PC-9 (cell line): ENCODE measurements around the gene CFAP46. TPM values are rescaled to one million over a fixed set of nuclear protein-coding genes. Genes with fewer than 3 reads are reported as not detected.

Experiments used
- BruUV-seq: library from RNA; stranded (reverse); fragments of 400-500 nt; replicated peaks from 2 replicates; lab custom pipeline; 2021; lab: Mats Ljungman, UMichigan
- CTCF ChIA-PET: fragments of 300-600 bp; sonication (Branson Sonifier 250); formaldehyde crosslinking; loops from one replicate; lab custom pipeline; 2022; ENCODE audit warnings: antibody characterized with exemption; lab: Charles Lee
- POLR2A ChIA-PET: fragments of 300-600 bp; sonication (Branson Sonifier 250); formaldehyde crosslinking; loops from one replicate; lab custom pipeline; 2022; ENCODE audit warnings: antibody characterized with exemption; ENCODE audit not compliant: unreplicated experiment; lab: Charles Lee
- DNase-seq, 2 experiments: peaks; one replicate each; pipeline versions ENCODE4 v3.0.0 to v3.0.0-alpha.2; 2015 to 2022; ENCODE audit warnings: mixed read lengths in 1 of 2
- H2AFZ ChIP-seq: fragments of 200-600 bp; sonication (generic); 2 replicates; pipeline ENCODE4 v1.8.1; 2017; ENCODE audit warnings: antibody characterized with exemption
- H3F3A ChIP-seq: fragments of 200-600 bp; sonication (generic); 2 replicates; pipeline ENCODE4 v1.8.1; 2017; ENCODE audit warnings: antibody characterized with exemption, mild to moderate bottlenecking, low read depth; ENCODE audit not compliant: insufficient read depth
- H3K27ac ChIP-seq: fragments of 200-600 bp; sonication (generic); 2 replicates; pipeline ENCODE4 v1.6.1; 2016; ENCODE audit warnings: mixed run types
- H3K27me3 ChIP-seq: fragments of 200-600 bp; sonication (generic); 2 replicates; pipeline ENCODE4 v1.6.1; 2016; ENCODE audit warnings: low read depth, mixed run types; ENCODE audit not compliant: insufficient read depth
- H3K36me3 ChIP-seq: fragments of 200-600 bp; sonication (generic); 2 replicates; pipeline ENCODE4 v1.6.1; 2016; ENCODE audit warnings: low read depth, mixed run types
- H3K4me1 ChIP-seq: fragments of 200-600 bp; sonication (generic); replicated peaks from 2 replicates; pipeline ENCODE4 v1.6.1; 2016; ENCODE audit warnings: mixed run types; ENCODE audit not compliant: insufficient read depth
- H3K4me2 ChIP-seq: fragments of 200-600 bp; sonication (generic); 2 replicates; pipeline ENCODE4 v1.6.1; 2017; ENCODE audit warnings: mixed run types
- H3K4me3 ChIP-seq: fragments of 200-600 bp; sonication (generic); 2 replicates; pipeline ENCODE4 v1.6.1; 2016; ENCODE audit warnings: mixed run types
- H3K79me2 ChIP-seq: fragments of 200-600 bp; sonication (generic); 2 replicates; pipeline ENCODE4 v1.6.1; 2017; ENCODE audit warnings: low read depth, mixed run types
- H3K9me2 ChIP-seq: fragments of 200-600 bp; sonication (generic); 2 replicates; pipeline ENCODE4 v1.8.1; 2017; ENCODE audit warnings: mild to moderate bottlenecking; ENCODE audit not compliant: insufficient read depth
- H3K9me3 ChIP-seq: fragments of 200-600 bp; sonication (generic); 2 replicates; pipeline ENCODE4 v1.8.1; 2016; ENCODE audit warnings: low read depth; ENCODE audit not compliant: insufficient read depth
- H4K20me1 ChIP-seq: fragments of 200-600 bp; sonication (generic); 2 replicates; pipeline ENCODE4 v1.8.1; 2017; ENCODE audit not compliant: insufficient read depth
- CTCF ChIP-seq: fragments of 200-600 bp; sonication (generic); conservative IDR thresholded peaks from 2 replicates; pipeline ENCODE4 v1.6.1; 2017; ENCODE audit warnings: mixed run types, antibody characterized with exemption, mild to moderate bottlenecking, moderate library complexity
- EZH2 ChIP-seq: fragments of 200-600 bp; sonication (generic); IDR thresholded peaks from 2 replicates; pipeline ENCODE4 v1.8.0; 2017; ENCODE audit warnings: antibody characterized with exemption, low read depth
- intact Hi-C: fragments of 100-400 bp; cut with micrococcal nuclease; formaldehyde crosslinking; loops from one replicate; pipeline ENCODE4 v1.10.0; 2022; ENCODE audit not compliant: unreplicated experiment
- total RNA-seq: library from RNA; stranded (reverse); gene quantifications from 2 replicates; pipeline ENCODE4 v1.2.3, GENCODE V29; 2021

CFAP46 gene
- total RNA-seq, 1 experiment from 2014 or later = not detected

DNA sequence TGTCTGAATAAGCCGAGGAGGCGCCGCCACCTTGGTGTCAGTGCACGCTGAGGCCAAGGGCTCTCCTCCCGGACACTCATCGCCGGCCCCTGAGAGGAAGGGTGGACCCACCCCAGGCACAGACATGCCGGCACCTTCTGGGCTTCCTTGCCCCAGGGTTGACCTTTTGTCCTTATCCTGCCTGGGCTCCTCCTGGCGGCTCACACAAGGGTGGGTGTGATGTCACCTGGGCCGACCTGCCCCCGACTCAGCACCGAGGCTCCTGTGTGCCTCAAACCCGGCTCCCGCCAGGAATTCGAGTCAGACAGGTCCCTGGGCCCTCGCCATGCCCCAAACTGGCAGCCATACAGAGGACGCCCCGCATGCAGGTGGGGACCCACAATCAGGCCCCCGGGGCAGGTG, 17.7 kb upstream of the CFAP46 start:
- H3K4me1 ChIP-seq = no peaks in the 10 kb centered on the region
- DNase-seq = no peak
- H3K27ac ChIP-seq = no peak overlapping the region
- H3K4me3 ChIP-seq = no peak overlapping the region
- no peak for TF ChIP-seq EZH2
- TF ChIP-seq CTCF = no peak
- H3K27me3 ChIP-seq = peaks cover 65% of the 10 kb centered on the region
- no peaks in the 10 kb centered on the region for H3F3A ChIP-seq
- H3K36me3 ChIP-seq = no peaks in the 10 kb centered on the region
- no peaks in the 10 kb centered on the region for H4K20me1 ChIP-seq
- no TSS peak for BruUV-seq
- no peak overlapping the region for H3K4me2 ChIP-seq
- ChIA-PET CTCF (no interaction called here), POLR2A (no interaction called here)
- H3K9me3 ChIP-seq = no peaks in the 10 kb centered on the region
- no peaks in the 10 kb centered on the region for H3K79me2 ChIP-seq
- intact Hi-C loops = no loop called here
- no peaks in the 10 kb centered on the region for H3K9me2 ChIP-seq
- no peak overlapping the region for H2AFZ ChIP-seq

- no peaks in the 10 kb centered on the region for H3K79me2 ChIP-seq
- ChIA-PET POLR2A (interaction anchor here (0.6 kb wide), 1 partner anchor 274 kb away, joined by 3 read pairs; no protein-coding TSS in a partner anchor), CTCF (no interaction called here)
- no peak overlapping the region for H3K27ac ChIP-seq
- H3K27me3 ChIP-seq = peaks cover 70% of the 10 kb centered on the region
- H4K20me1 ChIP-seq = no peaks in the 10 kb centered on the region
- no peak overlapping the region for H3K4me3 ChIP-seq
- no peaks in the 10 kb centered on the region for H3K36me3 ChIP-seq
- no peak overlapping the region for H3K4me2 ChIP-seq
- no peaks in the 10 kb centered on the region for H3F3A ChIP-seq
- no peaks in the 10 kb centered on the region for H3K9me2 ChIP-seq
- no peaks in the 10 kb centered on the region for H3K9me3 ChIP-seq
- intact Hi-C loops = no loop called here
- TF ChIP-seq EZH2 (no peak), CTCF (no peak)
- no peaks in the 10 kb centered on the region for H3K4me1 ChIP-seq
- no TSS peak for BruUV-seq
- H2AFZ ChIP-seq = no peak overlapping the region
- no peak for DNase-seq
These were observed 17.2 kb upstream of the CFAP46 start for GRCh38 chr10:132959559-132959961.

DNA sequence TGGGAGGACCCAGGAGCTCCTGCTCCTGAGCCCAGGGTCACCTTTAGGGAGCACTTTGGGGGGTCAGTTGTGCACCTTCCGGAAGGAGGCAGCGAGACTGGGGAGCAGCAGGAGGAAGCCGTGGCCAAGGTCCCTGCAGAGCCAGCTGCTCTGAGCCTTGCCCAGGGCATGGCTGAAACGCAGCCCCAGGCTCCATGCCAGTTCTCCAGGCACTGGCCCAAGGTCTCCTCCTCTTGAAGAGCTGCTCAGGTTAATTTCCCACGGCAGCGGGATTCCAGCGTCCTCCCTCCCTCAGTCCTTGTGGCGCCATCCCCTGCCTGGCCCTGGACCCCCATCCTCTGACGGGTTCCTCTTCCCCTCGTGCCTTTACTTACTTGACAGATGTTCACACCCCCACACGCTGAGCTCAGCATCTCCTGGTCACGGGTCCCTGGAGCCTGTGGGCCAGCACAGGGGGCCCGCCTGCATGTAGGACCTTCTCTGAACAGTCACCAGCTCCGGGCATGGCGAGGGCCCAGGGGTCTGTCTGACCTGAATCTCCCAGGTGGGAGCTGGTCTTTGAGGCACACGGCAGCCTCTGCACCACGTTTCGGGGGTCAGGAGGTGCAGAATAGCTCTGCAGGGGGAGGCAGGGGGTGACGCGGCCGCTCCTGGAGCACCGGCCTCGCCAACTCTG, 16.7 kb upstream of the CFAP46 start:
- H3K4me3 ChIP-seq = no peak overlapping the region
- no peak overlapping the region for H2AFZ ChIP-seq
- CTCF ChIA-PET = no interaction called here
- BruUV-seq = no TSS peak
- POLR2A ChIA-PET = interaction anchor here (0.6 kb wide), 1 partner anchor 274 kb away, joined by 3 read pairs; no protein-coding TSS in a partner anchor
- no peaks in the 10 kb centered on the region for H4K20me1 ChIP-seq
- no peaks in the 10 kb centered on the region for H3K36me3 ChIP-seq
- H3K4me2 ChIP-seq = no peak overlapping the region
- H3K27ac ChIP-seq = no peak overlapping the region
- no peaks in the 10 kb centered on the region for H3K9me3 ChIP-seq
- intact Hi-C loops = no loop called here
- no peak for DNase-seq
- H3K9me2 ChIP-seq = no peaks in the 10 kb centered on the region
- H3K79me2 ChIP-seq = no peaks in the 10 kb centered on the region
- no peaks in the 10 kb centered on the region for H3F3A ChIP-seq
- H3K27me3 ChIP-seq = peaks cover 72% of the 10 kb centered on the region
- no peaks in the 10 kb centered on the region for H3K4me1 ChIP-seq
- TF ChIP-seq EZH2 = no peak
- no peak for TF ChIP-seq CTCF
